ENCODE results near the gene ZSCAN30.

The ZSCAN30 gene

DNA sequence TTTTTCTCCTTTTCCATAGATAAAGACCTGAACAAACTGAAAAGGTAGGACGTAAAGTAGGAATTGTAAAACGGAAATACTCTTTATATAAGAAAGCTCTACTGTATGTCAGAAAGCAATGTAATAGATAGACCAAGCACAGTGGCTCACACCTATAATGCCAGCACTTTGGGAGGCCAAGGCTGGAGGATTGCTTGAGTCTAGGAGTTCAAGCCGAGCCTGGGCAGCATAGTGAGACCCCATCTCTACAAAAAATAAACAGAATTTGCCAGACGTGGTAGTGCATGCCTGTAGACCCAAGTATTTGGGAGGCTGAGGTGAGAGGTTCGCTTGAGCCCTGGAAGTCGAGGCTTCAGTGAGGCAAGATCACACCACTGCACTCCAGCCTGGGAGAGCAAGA lies 41.6 kb downstream of the ZSCAN30 start:
- no peaks in the 10 kb centered on the region for H3K9me3 ChIP-seq (ENCODE audit: control insufficient read depth, insufficient read depth, low read length)
- H3K27ac ChIP-seq (ENCODE audit: low read depth, low read length): no peak overlapping the region
- H3K27me3 ChIP-seq (ENCODE audit: control insufficient read depth, insufficient read depth, low read length): no peaks in the 10 kb centered on the region
- no peak overlapping the region for H3K9ac ChIP-seq (ENCODE audit: low read depth, low read length)
- H3K4me1 ChIP-seq (ENCODE audit: control insufficient read depth, insufficient read depth, low read length): no peaks in the 10 kb centered on the region
- no peak overlapping the region for H3K4me3 ChIP-seq (ENCODE audit: low read depth, low read length)
- peaks cover 70% of the 10 kb centered on the region for H3K36me3 ChIP-seq (ENCODE audit: control insufficient read depth, insufficient read depth, low read length)

DNA sequence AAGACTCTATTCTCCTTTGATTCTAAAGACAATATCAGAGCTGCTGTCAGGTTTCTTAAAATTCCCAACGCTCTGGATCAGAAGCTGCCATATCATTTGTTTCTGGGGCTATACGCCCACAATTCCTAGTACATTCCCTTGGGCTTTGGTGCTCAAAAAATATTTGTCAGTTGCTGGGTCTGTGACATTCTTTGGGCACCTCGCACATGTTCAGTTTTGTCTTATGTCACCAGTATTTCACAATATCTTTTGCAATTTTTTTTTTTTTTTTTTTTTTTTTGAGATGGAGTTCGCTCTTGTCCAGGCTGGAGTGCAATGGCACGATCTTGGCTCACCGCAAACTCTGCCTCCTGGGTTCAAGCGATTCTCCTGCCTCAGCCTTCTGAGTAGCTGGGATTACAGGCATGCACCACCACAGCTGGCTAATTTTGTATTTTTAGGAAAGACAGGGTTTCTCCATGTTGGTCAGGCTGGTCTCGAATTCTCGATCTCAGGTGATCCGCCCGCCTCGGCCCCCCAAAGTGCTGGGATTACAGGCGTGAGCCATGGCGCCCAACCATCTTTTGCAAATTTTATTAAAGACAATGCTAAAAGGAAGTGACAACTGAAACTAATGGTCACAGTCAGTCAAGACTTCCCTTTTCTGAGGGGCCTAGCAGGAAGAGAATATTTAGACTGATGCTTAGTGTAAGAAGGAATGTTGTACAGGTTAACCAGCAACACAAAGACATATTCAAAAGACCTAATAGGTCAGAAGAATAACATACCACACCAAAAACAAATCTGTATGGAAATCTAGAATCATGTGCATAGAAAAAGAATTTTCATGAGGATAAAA lies 42.4 kb downstream of the ZSCAN30 start:
- Histone ChIP-seq H3K27me3 (ENCODE audit: control insufficient read depth, insufficient read depth, low read length) (no peaks in the 10 kb centered on the region), H3K36me3 (ENCODE audit: control insufficient read depth, insufficient read depth, low read length) (peaks cover 76% of the 10 kb centered on the region), H3K4me3 (ENCODE audit: low read depth, low read length) (no peak overlapping the region), H3K27ac (ENCODE audit: low read depth, low read length) (no peak overlapping the region), H3K9me3 (ENCODE audit: control insufficient read depth, insufficient read depth, low read length) (no peaks in the 10 kb centered on the region), H3K4me1 (ENCODE audit: control insufficient read depth, insufficient read depth, low read length) (no peaks in the 10 kb centered on the region), H3K9ac (ENCODE audit: low read depth, low read length) (no peak overlapping the region)

GRCh38 chr18:35246831-35247230 lies 43.2 kb downstream of the ZSCAN30 start:
- Histone ChIP-seq H3K27me3 (ENCODE audit: control insufficient read depth, insufficient read depth, low read length) (no peaks in the 10 kb centered on the region), H3K36me3 (ENCODE audit: control insufficient read depth, insufficient read depth, low read length) (peaks cover 81% of the 10 kb centered on the region), H3K4me1 (ENCODE audit: control insufficient read depth, insufficient read depth, low read length) (peaks cover 4% of the 10 kb centered on the region; the same call in 1 of the 2 replicates), H3K27ac (ENCODE audit: low read depth, low read length) (no peak overlapping the region), H3K9ac (ENCODE audit: low read depth, low read length) (no peak overlapping the region), H3K9me3 (ENCODE audit: control insufficient read depth, insufficient read depth, low read length) (no peaks in the 10 kb centered on the region), H3K4me3 (ENCODE audit: low read depth, low read length) (no peak overlapping the region)

DNA sequence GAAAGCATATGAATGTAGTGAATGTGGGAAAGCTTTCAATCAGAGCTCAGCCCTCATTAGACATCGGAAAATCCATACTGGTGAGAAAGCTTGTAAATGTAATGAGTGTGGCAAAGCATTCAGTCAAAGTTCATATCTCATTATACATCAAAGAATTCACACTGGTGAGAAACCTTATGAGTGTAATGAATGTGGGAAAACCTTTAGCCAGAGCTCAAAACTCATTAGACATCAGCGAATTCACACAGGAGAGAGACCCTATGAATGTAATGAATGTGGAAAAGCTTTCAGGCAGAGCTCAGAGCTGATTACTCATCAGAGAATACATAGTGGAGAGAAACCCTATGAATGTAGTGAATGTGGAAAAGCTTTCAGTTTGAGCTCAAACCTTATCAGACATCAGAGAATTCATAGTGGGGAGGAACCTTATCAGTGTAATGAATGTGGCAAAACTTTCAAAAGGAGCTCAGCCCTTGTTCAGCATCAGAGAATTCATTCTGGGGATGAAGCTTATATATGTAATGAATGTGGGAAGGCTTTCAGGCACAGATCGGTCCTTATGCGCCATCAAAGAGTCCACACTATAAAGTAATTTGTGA lies 44.2 kb downstream of the ZSCAN30 start:
- no peak overlapping the region for H3K27ac ChIP-seq (ENCODE audit: low read depth, low read length)
- H3K36me3 ChIP-seq (ENCODE audit: control insufficient read depth, insufficient read depth, low read length): peaks cover 78% of the 10 kb centered on the region
- no peak overlapping the region for H3K4me3 ChIP-seq (ENCODE audit: low read depth, low read length)
- no peaks in the 10 kb centered on the region for H3K27me3 ChIP-seq (ENCODE audit: control insufficient read depth, insufficient read depth, low read length)
- H3K9ac ChIP-seq (ENCODE audit: low read depth, low read length): no peak overlapping the region
- H3K4me1 ChIP-seq (ENCODE audit: control insufficient read depth, insufficient read depth, low read length): peaks cover 5% of the 10 kb centered on the region; the same call in 1 of the 2 replicates
- H3K9me3 ChIP-seq (ENCODE audit: control insufficient read depth, insufficient read depth, low read length): no peaks in the 10 kb centered on the region

- H3K9me3 ChIP-seq (ENCODE audit: control insufficient read depth, insufficient read depth, low read length): no peaks in the 10 kb centered on the region
Measured at GRCh38 chr18:35244671-35245070, 45.4 kb downstream of the ZSCAN30 start.

DNA sequence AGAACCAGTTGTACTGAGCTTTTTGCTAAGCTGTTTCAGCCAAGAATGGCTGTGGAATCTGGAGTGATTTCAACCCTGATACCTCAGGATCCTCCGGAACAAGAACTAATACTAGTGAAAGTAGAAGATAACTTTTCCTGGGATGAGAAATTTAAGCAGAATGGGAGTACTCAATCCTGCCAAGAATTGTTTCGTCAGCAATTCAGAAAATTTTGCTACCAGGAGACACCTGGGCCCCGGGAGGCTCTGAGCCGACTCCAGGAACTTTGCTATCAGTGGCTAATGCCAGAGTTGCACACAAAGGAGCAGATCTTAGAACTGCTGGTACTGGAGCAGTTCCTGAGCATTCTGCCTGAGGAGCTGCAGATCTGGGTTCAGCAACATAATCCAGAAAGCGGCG lies 47.6 kb downstream of the ZSCAN30 start:
- peak overlapping the region; percentile 21 for H3K27ac ChIP-seq (ENCODE audit: low read depth, low read length)
- no peak overlapping the region for H3K9ac ChIP-seq (ENCODE audit: low read depth, low read length)
- peaks cover 53% of the 10 kb centered on the region for H3K36me3 ChIP-seq (ENCODE audit: control insufficient read depth, insufficient read depth, low read length)
- no peaks in the 10 kb centered on the region for H3K9me3 ChIP-seq (ENCODE audit: control insufficient read depth, insufficient read depth, low read length)
- peaks cover 11% of the 10 kb centered on the region for H3K4me1 ChIP-seq (ENCODE audit: control insufficient read depth, insufficient read depth, low read length)
- peak overlapping the region; percentile 96 for H3K4me3 ChIP-seq (ENCODE audit: low read depth, low read length)
- no peaks in the 10 kb centered on the region for H3K27me3 ChIP-seq (ENCODE audit: control insufficient read depth, insufficient read depth, low read length)

More at GRCh38 chr18:35244671-35245070, 45.4 kb downstream of the ZSCAN30 start:
- Histone ChIP-seq H3K36me3 (ENCODE audit: control insufficient read depth, insufficient read depth, low read length) (peaks cover 73% of the 10 kb centered on the region), H3K4me3 (ENCODE audit: low read depth, low read length) (no peak overlapping the region), H3K4me1 (ENCODE audit: control insufficient read depth, insufficient read depth, low read length) (peaks cover 11% of the 10 kb centered on the region), H3K9ac (ENCODE audit: low read depth, low read length) (no peak overlapping the region), H3K27me3 (ENCODE audit: control insufficient read depth, insufficient read depth, low read length) (no peaks in the 10 kb centered on the region), H3K27ac (ENCODE audit: low read depth, low read length) (no peak overlapping the region)

GRCh38 chr18:35241448-35241804 lies 48.6 kb downstream of the ZSCAN30 start:
- no peaks in the 10 kb centered on the region for H3K27me3 ChIP-seq (ENCODE audit: control insufficient read depth, insufficient read depth, low read length)
- H3K36me3 ChIP-seq (ENCODE audit: control insufficient read depth, insufficient read depth, low read length): peaks cover 43% of the 10 kb centered on the region

DNA sequence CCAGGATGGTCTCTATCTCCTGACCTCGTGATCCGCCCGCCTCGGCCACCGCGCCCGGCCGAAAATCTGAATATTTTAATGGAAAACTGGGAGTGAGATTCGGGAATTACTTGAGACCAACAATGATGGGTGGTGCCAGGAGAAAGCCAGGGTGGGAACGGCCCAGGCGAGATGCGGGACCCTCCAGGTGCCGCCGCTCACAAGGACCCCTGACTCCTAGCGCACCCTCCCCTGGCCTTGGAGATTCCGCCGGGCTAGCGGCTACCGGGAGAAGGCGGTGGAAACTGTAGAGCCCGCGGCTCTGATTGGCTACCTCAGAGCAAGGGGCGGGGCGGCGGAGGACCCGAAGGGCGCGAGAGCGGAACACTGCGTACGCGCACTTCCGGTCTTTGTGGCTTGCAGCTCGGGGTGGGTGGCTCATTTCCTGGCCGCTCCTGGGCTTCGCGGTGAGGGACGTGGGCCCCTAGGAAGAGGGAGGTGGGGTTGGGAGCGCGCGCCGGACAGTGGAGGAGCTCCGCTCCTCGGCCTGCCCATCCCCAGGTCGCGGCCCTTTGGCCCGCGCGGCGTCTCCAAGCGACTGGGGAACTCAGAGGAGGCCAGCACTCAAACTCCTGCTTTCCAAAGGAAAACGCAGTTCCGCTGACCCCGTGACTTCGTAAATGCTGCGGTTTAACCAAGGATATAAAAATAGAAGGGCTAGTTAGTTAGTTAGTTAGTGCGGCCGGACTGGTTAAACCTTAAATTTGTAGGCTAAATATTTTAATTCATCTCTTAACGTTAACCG lies 49.2 kb downstream of the ZSCAN30 start, which contains the start of gene ZNF397:
ZNF397 (plus strand) TSS at position 371 of the 784 bp plus-strand sequence. CDS start 1,437 bp downstream, outside the sequence.
- peak within 1 kb of the TSS; percentile 96 for H3K4me3 ChIP-seq (ENCODE audit: low read depth, low read length)
- H3K9ac ChIP-seq (ENCODE audit: low read depth, low read length): peak within 1 kb of the TSS; percentile 91
- H3K9me3 ChIP-seq (ENCODE audit: control insufficient read depth, insufficient read depth, low read length): no peaks in the 10 kb centered on the region
- H3K27me3 ChIP-seq (ENCODE audit: control insufficient read depth, insufficient read depth, low read length): no peaks in the 10 kb centered on the region
- peaks cover 37% of the 10 kb centered on the region for H3K36me3 ChIP-seq (ENCODE audit: control insufficient read depth, insufficient read depth, low read length)
- peak within 1 kb of the TSS; percentile 97 for H3K27ac ChIP-seq (ENCODE audit: low read depth, low read length)
- H3K4me1 ChIP-seq (ENCODE audit: control insufficient read depth, insufficient read depth, low read length): peaks cover 11% of the 10 kb centered on the region

More at GRCh38 chr18:35241448-35241804, 48.6 kb downstream of the ZSCAN30 start:
- peak overlapping the region; percentile 97 for H3K27ac ChIP-seq (ENCODE audit: low read depth, low read length)
- H3K4me3 ChIP-seq (ENCODE audit: low read depth, low read length): peak overlapping the region; percentile 96
- H3K9me3 ChIP-seq (ENCODE audit: control insufficient read depth, insufficient read depth, low read length): no peaks in the 10 kb centered on the region
- peaks cover 11% of the 10 kb centered on the region for H3K4me1 ChIP-seq (ENCODE audit: control insufficient read depth, insufficient read depth, low read length)
- H3K9ac ChIP-seq (ENCODE audit: low read depth, low read length): peak overlapping the region; percentile 91

GRCh38 chr18:35239314-35239713 lies 50.7 kb downstream of the ZSCAN30 start:
- Histone ChIP-seq H3K27ac (ENCODE audit: low read depth, low read length) (no peak overlapping the region), H3K9ac (ENCODE audit: low read depth, low read length) (no peak overlapping the region), H3K9me3 (ENCODE audit: control insufficient read depth, insufficient read depth, low read length) (no peaks in the 10 kb centered on the region)

DNA sequence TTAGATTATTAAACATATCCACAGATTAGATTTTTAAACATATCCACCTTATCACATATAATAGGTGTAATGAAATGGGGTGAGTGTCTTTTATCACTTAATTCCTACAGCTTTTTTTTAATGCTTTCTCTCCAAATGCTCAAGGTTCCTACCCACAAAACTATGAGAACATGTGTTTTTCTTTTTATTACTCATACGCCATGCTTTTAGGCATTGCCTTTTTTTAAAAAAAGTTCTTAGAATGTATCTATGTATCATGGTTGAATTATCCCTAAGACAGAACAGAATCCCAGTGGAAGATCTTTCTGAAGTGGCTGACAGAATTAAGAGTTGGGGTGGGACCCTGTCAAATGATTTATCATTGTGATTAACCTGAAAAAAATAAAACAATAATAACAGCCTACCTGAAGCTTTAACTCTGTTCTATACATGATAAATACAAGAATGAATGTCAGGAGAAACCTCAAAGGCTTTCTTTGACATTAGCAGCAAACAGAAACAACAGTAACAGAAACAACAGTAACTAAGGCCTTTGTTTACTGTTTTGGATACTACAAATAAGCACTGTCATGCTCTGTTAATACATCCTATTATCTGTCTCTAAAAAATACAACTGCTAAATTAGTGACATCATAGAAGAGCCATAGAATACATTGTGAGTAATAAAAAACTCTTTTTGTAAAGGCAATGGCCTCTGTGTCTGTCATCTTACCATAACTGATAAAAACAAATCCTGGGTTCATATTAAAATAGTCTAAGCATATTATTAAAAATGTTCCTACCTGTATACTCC lies 53.3 kb downstream of the ZSCAN30 start:
- Histone ChIP-seq H3K36me3 (ENCODE audit: control insufficient read depth, insufficient read depth, low read length) (no peaks in the 10 kb centered on the region), H3K27ac (ENCODE audit: low read depth, low read length) (no peak overlapping the region), H3K4me1 (ENCODE audit: control insufficient read depth, insufficient read depth, low read length) (peaks cover 6% of the 10 kb centered on the region), H3K4me3 (ENCODE audit: low read depth, low read length) (no peak overlapping the region), H3K9ac (ENCODE audit: low read depth, low read length) (no peak overlapping the region), H3K9me3 (ENCODE audit: control insufficient read depth, insufficient read depth, low read length) (no peaks in the 10 kb centered on the region), H3K27me3 (ENCODE audit: control insufficient read depth, insufficient read depth, low read length) (no peaks in the 10 kb centered on the region)

More at GRCh38 chr18:35239314-35239713, 50.7 kb downstream of the ZSCAN30 start:
- H3K27me3 ChIP-seq (ENCODE audit: control insufficient read depth, insufficient read depth, low read length): no peaks in the 10 kb centered on the region
- H3K36me3 ChIP-seq (ENCODE audit: control insufficient read depth, insufficient read depth, low read length): peaks cover 22% of the 10 kb centered on the region
- H3K4me1 ChIP-seq (ENCODE audit: control insufficient read depth, insufficient read depth, low read length): peaks cover 11% of the 10 kb centered on the region
- no peak overlapping the region for H3K4me3 ChIP-seq (ENCODE audit: low read depth, low read length)

Data from HUES48 (cell line).